HG03521 (cell line): ENCODE results near the gene ADGRG7.
"Not testable (repeated sequence)": the region's sequence is repeated elsewhere in the genome, so short reads cannot be mapped to it uniquely, and the experiment has no call there.

Experiments used
- ATAC-seq: cut with Tn5 transposase; IDR thresholded peaks from one replicate; pipeline ENCODE4 v1.9.1; 2021; ENCODE audit warnings: mild to moderate bottlenecking, moderate library complexity; ENCODE audit not compliant: unreplicated experiment

ADGRG7 gene

GRCh38 chr3:100641471-100642032, 32.2 kb downstream of the ADGRG7 start:
- ATAC-seq, result peak; percentile 66

- ATAC-seq, result no peak
Observed at GRCh38 chr3:100645913-100646312, 36.5 kb downstream of the ADGRG7 start.

DNA sequence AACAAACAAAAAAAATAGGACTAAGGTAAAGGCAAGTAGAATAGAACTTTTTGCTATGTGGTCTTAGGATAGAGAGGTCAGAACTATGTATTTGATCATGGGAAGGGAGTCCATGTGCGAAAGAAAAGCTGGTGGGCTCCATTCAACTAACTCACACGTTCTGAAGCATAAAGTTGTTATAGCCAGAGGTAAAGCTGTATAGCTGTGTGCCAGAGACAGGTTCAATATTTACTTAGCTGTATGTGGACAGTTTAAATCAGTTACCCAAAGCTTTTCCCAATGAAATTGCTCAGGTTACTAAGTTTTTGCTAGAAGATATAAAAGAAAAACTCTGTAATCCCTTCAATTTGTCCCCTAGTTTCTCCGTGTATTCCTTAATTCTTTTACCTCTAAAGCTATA, 37.8 kb downstream of the ADGRG7 start:
- ATAC-seq, result no peak

DNA sequence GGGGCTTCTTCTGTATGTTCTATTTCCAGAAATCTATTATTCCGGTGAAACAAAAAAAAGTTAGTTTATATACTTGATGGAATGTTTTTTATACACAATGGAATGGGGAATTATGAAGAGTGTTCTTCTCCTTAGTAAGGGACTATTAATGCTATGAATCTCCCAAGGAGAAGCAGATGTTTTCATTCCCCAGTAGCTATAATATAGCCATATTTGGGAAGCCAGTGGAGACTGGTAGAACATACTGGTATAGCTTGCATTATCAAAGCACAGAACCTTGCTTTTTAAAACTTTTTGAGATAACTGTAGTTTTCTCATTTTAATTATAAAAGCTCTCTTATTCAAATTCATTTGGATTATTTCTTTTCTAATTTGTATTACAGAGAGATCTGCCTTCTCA, 38.3 kb downstream of the ADGRG7 start:
- no peak for ATAC-seq

- ATAC-seq, result peak; percentile 94
Observed at GRCh38 chr3:100650651-100651619, 41.5 kb downstream of the ADGRG7 start.

- ATAC-seq, result no peak
Observed at GRCh38 chr3:100653604-100654294, 44.3 kb downstream of the ADGRG7 start.

- ATAC-seq, result no peak
Observed at GRCh38 chr3:100656945-100657344, 47.5 kb downstream of the ADGRG7 start.

GRCh38 chr3:100661294-100661693, 51.9 kb downstream of the ADGRG7 start:
- not testable (repeated sequence) for ATAC-seq

GRCh38 chr3:100662113-100662823, 52.9 kb downstream of the ADGRG7 start:
- no peak for ATAC-seq

GRCh38 chr3:100665230-100665629, 55.8 kb downstream of the ADGRG7 start:
- no peak for ATAC-seq

DNA sequence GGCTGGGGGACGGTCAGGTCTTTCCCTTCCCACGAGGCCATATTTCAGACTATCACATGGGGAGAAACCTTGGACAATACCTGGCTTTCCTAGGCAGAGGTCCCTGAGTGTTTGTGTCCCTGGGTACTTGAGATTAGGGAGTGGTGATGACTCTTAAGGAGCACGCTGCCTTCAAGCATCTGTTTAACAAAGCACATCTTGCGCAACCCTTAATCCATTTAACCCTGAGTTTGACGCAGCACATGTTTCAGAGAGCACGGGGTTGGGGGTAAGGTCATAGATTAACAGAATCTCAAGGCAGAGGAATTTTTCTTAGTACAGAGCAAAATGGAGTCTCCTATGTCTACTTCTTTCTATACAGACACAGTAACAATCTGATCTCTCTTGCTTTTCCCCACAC, 57.3 kb downstream of the ADGRG7 start:
- ATAC-seq, result not testable (repeated sequence)

DNA sequence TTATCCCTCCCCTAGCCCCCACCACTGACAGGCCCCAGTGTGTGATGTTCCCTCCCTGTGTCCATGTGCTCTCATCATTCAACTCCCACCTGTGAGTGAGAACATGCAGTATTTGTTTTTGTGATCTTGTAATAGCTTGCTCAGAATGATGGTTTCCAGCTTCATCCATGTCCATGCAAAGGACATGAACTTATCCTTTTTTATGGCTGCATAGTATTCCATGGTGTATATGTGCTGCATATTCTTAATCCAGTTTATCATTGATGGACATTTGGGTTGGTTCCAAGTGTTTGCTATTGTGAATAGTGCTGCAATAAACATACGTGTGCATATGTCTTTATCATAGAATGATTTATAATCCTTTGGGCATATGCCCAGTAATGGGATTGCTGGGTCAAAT, 57.9 kb downstream of the ADGRG7 start:
- ATAC-seq, result not testable (repeated sequence)

GRCh38 chr3:100670995-100671394, 61.6 kb downstream of the ADGRG7 start:
- not testable (repeated sequence) for ATAC-seq

GRCh38 chr3:100681496-100681895, 72.1 kb downstream of the ADGRG7 start:
- ATAC-seq, result no peak

- no peak for ATAC-seq
Observed at GRCh38 chr3:100682056-100682853, 72.9 kb downstream of the ADGRG7 start.

- no peak for ATAC-seq
Observed at GRCh38 chr3:100682854-100683760, 73.7 kb downstream of the ADGRG7 start.

DNA sequence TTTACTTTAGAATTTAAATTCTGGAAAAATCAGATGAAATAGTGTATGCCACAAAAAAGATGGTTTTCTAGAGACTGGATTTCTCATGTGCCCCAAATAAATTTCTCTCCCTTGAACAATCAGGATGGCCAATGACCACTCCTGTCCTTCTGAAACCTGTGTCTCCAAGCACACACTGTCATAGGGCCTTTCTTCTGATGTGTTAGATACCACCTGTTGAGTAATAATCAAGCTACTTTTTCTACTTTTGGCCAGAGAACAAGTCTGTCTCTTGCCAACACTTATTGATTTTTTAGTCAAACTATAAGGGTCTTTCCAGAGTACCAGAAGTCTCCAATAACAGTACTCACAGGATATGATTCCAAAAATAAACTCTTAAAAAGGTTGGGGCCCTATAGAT, 83.8 kb downstream of the ADGRG7 start:
- no peak for ATAC-seq

GRCh38 chr3:100695696-100696095, 86.3 kb downstream of the ADGRG7 start:
- no peak for ATAC-seq

- ATAC-seq, result no peak
Observed at GRCh38 chr3:100696161-100696560, 86.8 kb downstream of the ADGRG7 start.
